DOHH2 (cell line): ENCODE data around the gene MYL9.

Experiments
- H3F3A ChIP-seq: fragments of 200-600 bp; sonication (generic), shearing (Covaris generic); 2 replicates; pipeline ENCODE4 v1.6.0; 2016; ENCODE audit warnings: antibody characterized with exemption, mild to moderate bottlenecking; ENCODE audit not compliant: control insufficient read depth, insufficient read depth
- H3K27ac ChIP-seq: fragments of 200-600 bp; sonication (generic); 2 replicates; pipeline ENCODE4 v1.5.1; 2014; ENCODE audit warnings: low read depth, mild to moderate bottlenecking, low read length, moderate library complexity
- H3K27me3 ChIP-seq: fragments of 200-600 bp; sonication (generic); 2 replicates; pipeline ENCODE4 v1.6.1; 2014; ENCODE audit warnings: mild to moderate bottlenecking, low read length, mixed read lengths; ENCODE audit not compliant: control insufficient read depth
- H3K36me3 ChIP-seq: fragments of 200-600 bp; sonication (generic); 2 replicates; pipeline ENCODE4 v1.6.1; 2014; ENCODE audit warnings: mild to moderate bottlenecking, low read length, moderate library complexity, mixed read lengths; ENCODE audit not compliant: control insufficient read depth
- H3K4me1 ChIP-seq: fragments of 200-600 bp; sonication (generic); 2 replicates; pipeline ENCODE4 v1.6.1; 2014; ENCODE audit warnings: mild to moderate bottlenecking, low read length, mixed read lengths; ENCODE audit not compliant: control insufficient read depth
- H3K4me2 ChIP-seq: fragments of 200-600 bp; sonication (generic); 2 replicates; pipeline ENCODE4 v1.6.0; 2014; ENCODE audit warnings: mild to moderate bottlenecking, low read length, moderate library complexity
- H3K4me3 ChIP-seq: fragments of 200-600 bp; sonication (generic); 2 replicates; pipeline ENCODE4 v1.5.1; 2014; ENCODE audit warnings: mild to moderate bottlenecking, low read length, mixed read lengths
- H3K79me2 ChIP-seq: fragments of 200-600 bp; sonication (generic); 2 replicates; pipeline ENCODE4 v1.6.1; 2014; ENCODE audit warnings: mild to moderate bottlenecking, low read length, mixed read lengths; ENCODE audit not compliant: control insufficient read depth
- H3K9me2 ChIP-seq: fragments of 200-600 bp; sonication (generic); replicated peaks from 2 replicates; pipeline ENCODE4 v1.6.1; 2014; ENCODE audit warnings: mild to moderate bottlenecking, low read length, mixed read lengths; ENCODE audit not compliant: control insufficient read depth
- H3K9me3 ChIP-seq: fragments of 200-600 bp; sonication (generic); 2 replicates; pipeline ENCODE4 v1.6.1; 2014; ENCODE audit warnings: antibody characterized with exemption, low read length, mixed read lengths; ENCODE audit not compliant: control insufficient read depth, insufficient read depth
- H4K20me1 ChIP-seq: fragments of 200-600 bp; sonication (generic); 2 replicates; pipeline ENCODE4 v1.6.0; 2014; ENCODE audit warnings: low read depth, mild to moderate bottlenecking, antibody characterized with exemption, low read length, moderate library complexity; ENCODE audit not compliant: control insufficient read depth, insufficient read depth
- CTCF ChIP-seq: fragments of 200-600 bp; sonication (generic); IDR thresholded peaks from one replicate; pipeline ENCODE4 v1.5.1; 2014; ENCODE audit warnings: antibody characterized with exemption, mild to moderate bottlenecking, low read depth, low read length; ENCODE audit not compliant: poor library complexity, severe bottlenecking
- EZH2phosphoT487 ChIP-seq: fragments of 200-600 bp; sonication (generic); IDR thresholded peaks from 2 replicates; pipeline ENCODE4 v1.6.1; 2017; ENCODE audit warnings: borderline replicate concordance, mild to moderate bottlenecking, antibody characterized with exemption, low read length, moderate library complexity, mixed read lengths

Gene MYL9

GRCh38 chr20:36546111-36546736 is 4.9 kb downstream of the MYL9 start:
- Histone ChIP-seq H3F3A (no peaks in the 10 kb centered on the region), H3K79me2 (no peaks in the 10 kb centered on the region), H3K4me3 (no peak overlapping the region), H3K27ac (no peak overlapping the region), H3K27me3 (peaks cover 5% of the 10 kb centered on the region; the same call in 1 of the 2 replicates), H4K20me1 (no peaks in the 10 kb centered on the region), H3K4me1 (peaks cover 7% of the 10 kb centered on the region), H3K9me3 (no peaks in the 10 kb centered on the region), H3K9me2 (no peaks in the 10 kb centered on the region), H3K36me3 (no peaks in the 10 kb centered on the region), H3K4me2 (no peak overlapping the region)
- no peak for TF ChIP-seq EZH2phosphoT487

- no peak overlapping the region for H3K27ac ChIP-seq
- H3K27me3 ChIP-seq: no peaks in the 10 kb centered on the region
- H3F3A ChIP-seq: no peaks in the 10 kb centered on the region
- no peaks in the 10 kb centered on the region for H3K9me3 ChIP-seq
- H3K79me2 ChIP-seq: no peaks in the 10 kb centered on the region
- H3K36me3 ChIP-seq: no peaks in the 10 kb centered on the region
- H3K4me1 ChIP-seq: no peaks in the 10 kb centered on the region
- no peak overlapping the region for H3K4me2 ChIP-seq
- H4K20me1 ChIP-seq: no peaks in the 10 kb centered on the region
- no peak for TF ChIP-seq CTCF
- TF ChIP-seq EZH2phosphoT487: no peak
- H3K9me2 ChIP-seq: no peaks in the 10 kb centered on the region
- H3K4me3 ChIP-seq: no peak overlapping the region
Observed at GRCh38 chr20:36547186-36548005, 6.1 kb downstream of the MYL9 start.

- TF ChIP-seq EZH2phosphoT487: no peak
- peak; percentile 20 for TF ChIP-seq CTCF
- Histone ChIP-seq H3K4me2 (no peak overlapping the region), H3K36me3 (no peaks in the 10 kb centered on the region), H3K27me3 (no peaks in the 10 kb centered on the region), H3K9me3 (no peaks in the 10 kb centered on the region), H3K9me2 (no peaks in the 10 kb centered on the region), H4K20me1 (no peaks in the 10 kb centered on the region), H3K4me1 (peaks cover 2% of the 10 kb centered on the region; the same call in 1 of the 2 replicates), H3K27ac (no peak overlapping the region), H3K4me3 (no peak overlapping the region), H3F3A (no peaks in the 10 kb centered on the region), H3K79me2 (no peaks in the 10 kb centered on the region)
Observed at GRCh38 chr20:36548006-36548315, 6.6 kb downstream of the MYL9 start.
